GM19397 (cell line): Measurements from ENCODE around the gene ERBB4.

Experiments
- ATAC-seq: cut with Tn5 transposase; IDR thresholded peaks from one replicate; pipeline ENCODE4 v1.9.1; 2021; ENCODE audit warnings: mild to moderate bottlenecking, moderate library complexity; ENCODE audit not compliant: unreplicated experiment

ERBB4 gene

GRCh38 chr2:211845338-211846035, 693.1 kb downstream of the ERBB4 start:
- ATAC-seq, result no peak

DNA sequence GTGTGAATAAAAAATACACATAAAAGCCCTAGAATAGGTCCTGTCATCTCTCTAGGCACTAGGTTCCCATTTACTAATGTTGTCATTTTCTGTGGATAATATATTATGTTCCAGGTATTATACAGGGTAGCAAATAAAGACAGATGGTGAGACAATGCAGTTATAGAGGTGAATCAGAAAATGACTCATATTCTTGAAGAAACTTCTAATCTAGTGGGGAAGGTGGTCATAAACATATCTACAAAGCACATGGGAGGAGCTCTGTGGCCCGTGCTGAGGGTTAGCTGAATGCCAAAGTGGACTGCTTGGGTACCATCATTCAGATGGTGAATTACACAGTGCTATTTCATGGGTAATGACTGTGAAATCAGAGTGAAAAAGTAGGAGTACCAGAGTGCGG, 700.9 kb downstream of the ERBB4 start:
- ATAC-seq, result no peak

GRCh38 chr2:211837206-211837605, 701.4 kb downstream of the ERBB4 start:
- no peak for ATAC-seq

DNA sequence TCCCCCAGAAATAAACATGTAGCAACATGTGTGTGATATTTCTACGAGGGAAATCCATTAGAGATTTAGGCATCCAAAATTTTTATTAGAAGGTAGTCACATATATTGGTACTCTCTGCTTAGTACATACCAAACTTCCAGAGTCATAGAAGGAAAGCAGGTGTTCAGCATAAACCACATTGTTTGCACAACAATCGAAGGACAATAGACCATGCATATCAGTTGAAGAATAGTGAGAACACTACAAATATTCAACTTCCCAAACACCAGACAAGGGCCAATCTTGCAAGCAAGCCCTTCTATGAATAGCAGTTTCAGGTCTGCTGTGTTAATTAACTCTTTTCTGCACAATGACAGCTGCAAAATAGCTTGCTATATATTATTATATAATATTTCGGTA, 702.2 kb downstream of the ERBB4 start:
- ATAC-seq, result no peak

- ATAC-seq, result no peak
Observed at GRCh38 chr2:211835695-211836094, 702.9 kb downstream of the ERBB4 start.

- ATAC-seq, result no peak
Observed at GRCh38 chr2:211833582-211834279, 704.9 kb downstream of the ERBB4 start.

- no peak for ATAC-seq
Observed at GRCh38 chr2:211829725-211830124, 708.9 kb downstream of the ERBB4 start.

DNA sequence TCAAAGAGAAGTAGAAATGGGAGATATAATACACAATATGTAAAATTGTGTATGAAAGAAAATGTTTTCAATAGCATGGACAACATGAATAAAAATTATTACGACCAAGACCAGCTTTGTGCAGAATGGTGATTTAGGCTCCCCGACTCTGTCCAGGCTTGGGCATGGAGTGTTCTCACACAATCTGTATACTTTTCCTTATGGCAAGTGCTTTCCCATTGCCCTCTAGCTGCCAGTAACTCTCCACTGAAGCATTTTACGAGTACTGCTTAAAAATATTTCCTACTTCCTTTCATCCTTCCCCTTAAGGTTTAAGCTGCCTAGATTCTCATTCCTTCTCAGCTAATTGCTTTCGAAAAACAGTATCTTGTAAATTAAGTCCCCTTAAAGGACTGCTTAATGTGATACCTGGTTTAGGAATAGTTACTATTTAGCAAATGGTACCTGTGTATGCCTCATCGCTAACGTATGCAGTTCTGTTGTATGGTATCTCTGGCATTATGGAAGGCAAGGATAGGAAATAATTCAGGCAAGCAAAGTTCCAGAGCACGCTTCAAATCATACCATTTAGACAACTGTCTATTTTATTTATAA, 714.6 kb downstream of the ERBB4 start:
- no peak for ATAC-seq

- no peak for ATAC-seq
Observed at GRCh38 chr2:211822686-211823335, 715.8 kb downstream of the ERBB4 start.

- ATAC-seq, result no peak
Observed at GRCh38 chr2:211816754-211817153, 721.8 kb downstream of the ERBB4 start.

GRCh38 chr2:211812587-211812986, 726.0 kb downstream of the ERBB4 start:
- no peak for ATAC-seq

- no peak for ATAC-seq
Observed at GRCh38 chr2:211802666-211803065, 735.9 kb downstream of the ERBB4 start.

DNA sequence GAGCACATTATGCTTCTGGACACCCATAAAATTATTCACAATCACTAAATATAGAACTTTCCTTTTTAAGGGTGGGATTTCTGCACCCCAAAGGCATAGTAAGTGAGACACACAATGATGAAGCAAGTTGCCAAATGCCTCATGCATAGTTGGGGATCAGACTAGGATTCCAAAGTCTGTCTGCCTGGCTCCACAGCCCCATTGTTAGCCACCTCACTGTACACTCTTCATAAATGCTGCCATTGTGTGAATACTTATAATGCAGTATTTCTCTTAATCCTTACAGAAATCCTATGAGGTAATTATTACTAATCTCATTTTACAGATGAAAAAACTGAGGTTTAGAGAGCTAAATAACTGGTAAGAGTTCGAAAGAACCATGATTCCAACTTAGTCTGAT, 738.6 kb downstream of the ERBB4 start:
- ATAC-seq, result no peak

GRCh38 chr2:211798868-211799267, 739.7 kb downstream of the ERBB4 start:
- no peak for ATAC-seq

DNA sequence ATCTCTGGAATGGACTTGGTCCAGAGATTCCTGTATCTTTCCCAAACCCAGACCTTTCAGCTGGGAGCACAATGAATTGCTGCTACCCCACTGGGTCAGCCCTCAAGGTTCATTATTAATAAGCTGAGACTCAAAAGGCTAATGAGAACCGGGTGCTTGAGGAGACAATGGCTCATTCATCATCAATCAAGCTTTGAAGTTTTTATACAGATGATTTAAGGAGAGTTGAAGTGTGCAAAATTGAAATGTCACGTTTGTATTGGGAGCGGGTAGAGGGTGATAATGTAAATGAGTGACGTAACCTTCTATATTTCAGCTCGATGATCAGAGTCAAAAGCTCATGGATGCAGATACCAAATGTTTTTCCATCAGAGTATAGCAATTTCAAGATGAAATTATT, 744.9 kb downstream of the ERBB4 start:
- no peak for ATAC-seq

- no peak for ATAC-seq
Observed at GRCh38 chr2:211789982-211790381, 748.6 kb downstream of the ERBB4 start.

GRCh38 chr2:211766689-211767088, 771.9 kb downstream of the ERBB4 start:
- ATAC-seq, result no peak

DNA sequence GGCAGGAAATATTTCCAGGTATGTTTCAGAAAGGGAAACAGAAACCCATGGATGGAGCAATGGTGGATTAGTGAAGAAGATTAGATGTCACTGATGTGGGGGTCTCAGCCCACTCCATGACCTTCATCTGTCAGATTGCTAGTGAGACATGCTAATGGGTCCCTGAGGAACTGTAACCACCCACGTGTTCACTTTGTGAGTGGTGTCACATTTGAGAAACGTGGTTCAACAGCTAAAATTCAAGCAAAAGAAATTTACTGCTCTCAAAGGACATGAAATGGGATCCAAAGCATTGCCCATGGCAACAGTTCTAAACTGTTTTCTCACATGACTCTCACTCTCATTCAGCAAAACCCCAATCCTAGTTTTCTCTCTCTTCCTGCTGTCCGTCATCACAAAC, 776.1 kb downstream of the ERBB4 start:
- no peak for ATAC-seq

DNA sequence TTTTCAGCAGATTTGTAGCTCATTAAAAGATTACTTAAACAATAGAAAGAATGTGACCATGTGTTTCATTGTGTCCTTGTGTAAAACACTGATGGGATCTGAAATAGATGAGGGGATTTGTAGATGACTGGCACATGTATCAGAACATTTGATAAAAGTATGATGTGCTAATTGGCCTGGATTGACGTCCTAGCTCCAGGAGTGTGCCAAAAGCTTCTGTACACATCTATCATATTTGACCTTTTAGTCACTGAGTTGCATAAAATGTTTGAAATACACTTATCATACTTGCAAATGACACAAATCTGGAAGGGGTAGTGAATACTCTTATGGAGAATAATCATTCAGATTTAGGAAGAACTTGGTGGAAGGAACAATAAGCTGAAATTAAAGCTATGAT, 778.5 kb downstream of the ERBB4 start:
- ATAC-seq, result no peak

DNA sequence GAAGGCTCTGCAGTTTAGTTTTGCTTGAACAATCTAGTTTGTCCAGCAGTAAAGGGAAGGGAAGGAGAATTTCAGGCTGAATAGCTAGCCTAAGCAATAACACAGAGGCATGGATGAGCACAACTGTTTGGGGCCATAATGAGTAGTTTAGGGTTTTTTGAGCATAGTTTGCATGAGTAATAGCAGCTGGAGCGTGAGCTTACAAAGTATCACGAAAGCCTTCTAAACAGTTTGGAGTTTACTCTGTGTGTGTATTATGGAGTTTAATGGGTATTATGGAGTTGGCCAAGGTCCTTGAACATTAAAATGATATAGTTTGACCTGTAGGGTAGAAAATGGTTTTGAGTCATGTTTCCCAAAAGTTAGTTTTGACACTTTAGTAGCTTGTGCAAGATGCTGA, 782.3 kb downstream of the ERBB4 start:
- ATAC-seq, result no peak

GRCh38 chr2:211755187-211755586, 783.4 kb downstream of the ERBB4 start:
- ATAC-seq, result no peak

DNA sequence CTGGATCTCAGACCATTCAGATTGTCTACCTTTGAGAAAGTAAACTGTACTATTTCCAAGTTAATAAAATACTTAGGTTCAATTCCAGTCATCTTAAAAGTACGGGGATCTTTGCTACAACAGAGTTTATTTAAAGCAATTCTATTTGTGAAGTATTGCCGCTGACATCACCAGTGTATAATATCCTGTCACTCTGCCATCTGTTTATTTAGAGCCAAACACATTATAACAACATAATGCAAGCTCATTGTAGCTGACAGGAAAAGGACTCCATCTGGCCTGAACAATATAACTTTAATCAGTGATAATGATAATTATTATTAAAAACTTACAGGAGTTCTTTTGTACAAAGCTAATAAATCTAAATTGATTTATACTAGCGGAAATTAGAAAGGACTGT, 786.8 kb downstream of the ERBB4 start:
- ATAC-seq, result no peak
